Activated T-cell treated with anti-CD3 and anti-CD28 coated beads, Interleukin-2, amount 50 U/mL, for 4 hours (primary cell): ENCODE data around the gene ALDH8A1. TPM values are rescaled to one million over a fixed set of nuclear protein-coding genes. Genes with fewer than 3 reads are reported as not detected.

Experiments used
- ATAC-seq, 2 donors: fragments of 200-7000 bp; cut with Tn5 transposase; one replicate each; pipeline ENCODE4 v1.10.0; 2021
- DNase-seq: peaks from one replicate; pipeline ENCODE4 v3.0.0-alpha.2; 2020
- H3K27me3 Mint-ChIP-seq: one replicate; pipeline ENCODE4 v1.8.0; 2021; ENCODE audit warnings: low read depth, mixed read lengths
- H3K36me3 Mint-ChIP-seq: one replicate; pipeline ENCODE4 v1.8.0; 2022; ENCODE audit warnings: mixed read lengths; ENCODE audit not compliant: insufficient read depth
- H3K4me1 Mint-ChIP-seq: one replicate; pipeline ENCODE4 v1.8.0; 2021; ENCODE audit warnings: low read depth, mixed read lengths
- H3K4me3 Mint-ChIP-seq: one replicate; pipeline ENCODE4 v1.8.0; 2021; ENCODE audit warnings: mild to moderate bottlenecking, moderate library complexity, mixed read lengths
- H3K9me3 Mint-ChIP-seq: one replicate; pipeline ENCODE4 v1.8.0; 2021; ENCODE audit warnings: mixed read lengths
- total RNA-seq, 3 donors: library from RNA; stranded (reverse); gene quantifications; one replicate each; pipeline ENCODE4 v1.2.1, GENCODE V29; 2021

The ALDH8A1 gene
- total RNA-seq, result under 1 TPM in 2 of 3 donors, not detected in 1; 0.25 to 0.29 TPM

- H3K36me3 Mint-ChIP-seq, result no peaks in the 10 kb centered on the region
- DNase-seq (no peak), ATAC-seq (no peak)
- no peaks in the 10 kb centered on the region for H3K27me3 Mint-ChIP-seq
- no peak within 1 kb of the TSS for H3K4me3 Mint-ChIP-seq
- H3K9me3 Mint-ChIP-seq, result no peaks in the 10 kb centered on the region
- no peaks in the 10 kb centered on the region for H3K4me1 Mint-ChIP-seq
Measured at GRCh38 chr6:134949927-134950326, at the start of gene ALDH8A1. Gene ALDH8A1 (minus strand): TSS chr6:134950101. CDS start chr6:134950053, 48 bp downstream.

- H3K9me3 Mint-ChIP-seq, result no peaks in the 10 kb centered on the region
Measured at GRCh38 chr6:134999107-134999506, 49.2 kb upstream of the ALDH8A1 start.

GRCh38 chr6:134997133-134997995, 47.5 kb upstream of the ALDH8A1 start:
- ATAC-seq (no peak), DNase-seq (no peak)
- Mint-ChIP-seq H3K9me3 (no peaks in the 10 kb centered on the region), H3K4me1 (peaks cover 10% of the 10 kb centered on the region), H3K36me3 (peaks cover 21% of the 10 kb centered on the region), H3K27me3 (no peaks in the 10 kb centered on the region), H3K4me3 (no peak overlapping the region)

More at GRCh38 chr6:134999107-134999506, 49.2 kb upstream of the ALDH8A1 start:
- Mint-ChIP-seq H3K4me3 (no peak overlapping the region), H3K4me1 (peaks cover 15% of the 10 kb centered on the region), H3K36me3 (peaks cover 19% of the 10 kb centered on the region), H3K27me3 (no peaks in the 10 kb centered on the region)
- DNase-seq (no peak), ATAC-seq (no peak)

- H3K9me3 Mint-ChIP-seq, result no peaks in the 10 kb centered on the region
- no peak overlapping the region for H3K4me3 Mint-ChIP-seq
- H3K27me3 Mint-ChIP-seq, result no peaks in the 10 kb centered on the region
- H3K4me1 Mint-ChIP-seq, result peaks cover 9% of the 10 kb centered on the region
- no peak for DNase-seq
- H3K36me3 Mint-ChIP-seq, result peaks cover 25% of the 10 kb centered on the region
- no peak for ATAC-seq
Measured at GRCh38 chr6:134995536-134995935, 45.6 kb upstream of the ALDH8A1 start.

- peaks cover 9% of the 10 kb centered on the region for H3K4me1 Mint-ChIP-seq
- ATAC-seq (no peak), DNase-seq (no peak)
- no peaks in the 10 kb centered on the region for H3K27me3 Mint-ChIP-seq
- H3K9me3 Mint-ChIP-seq, result no peaks in the 10 kb centered on the region
- peaks cover 28% of the 10 kb centered on the region for H3K36me3 Mint-ChIP-seq
- no peak overlapping the region for H3K4me3 Mint-ChIP-seq
Measured at GRCh38 chr6:134994431-134994830, 44.5 kb upstream of the ALDH8A1 start.

GRCh38 chr6:134992155-134992554, 42.3 kb upstream of the ALDH8A1 start:
- no peak for ATAC-seq

GRCh38 chr6:134990262-134990661, 40.4 kb upstream of the ALDH8A1 start:
- Mint-ChIP-seq H3K4me1 (no peaks in the 10 kb centered on the region), H3K27me3 (no peaks in the 10 kb centered on the region), H3K36me3 (peaks cover 18% of the 10 kb centered on the region), H3K9me3 (no peaks in the 10 kb centered on the region), H3K4me3 (no peak overlapping the region)
- ATAC-seq, result no peak
- DNase-seq, result no peak

More at GRCh38 chr6:134992155-134992554, 42.3 kb upstream of the ALDH8A1 start:
- H3K9me3 Mint-ChIP-seq, result no peaks in the 10 kb centered on the region
- H3K4me3 Mint-ChIP-seq, result no peak overlapping the region
- H3K27me3 Mint-ChIP-seq, result no peaks in the 10 kb centered on the region
- H3K4me1 Mint-ChIP-seq, result peaks cover 2% of the 10 kb centered on the region
- peaks cover 28% of the 10 kb centered on the region for H3K36me3 Mint-ChIP-seq
- no peak for DNase-seq

- DNase-seq, result no peak
- H3K9me3 Mint-ChIP-seq, result no peaks in the 10 kb centered on the region
- no peak overlapping the region for H3K4me3 Mint-ChIP-seq
- peaks cover 31% of the 10 kb centered on the region for H3K4me1 Mint-ChIP-seq
- H3K36me3 Mint-ChIP-seq, result peaks cover 41% of the 10 kb centered on the region
- H3K27me3 Mint-ChIP-seq, result no peaks in the 10 kb centered on the region
- no peak for ATAC-seq
Measured at GRCh38 chr6:134984821-134985220, 34.9 kb upstream of the ALDH8A1 start.

- ATAC-seq (no peak), DNase-seq (no peak)
- peaks cover 40% of the 10 kb centered on the region for H3K4me1 Mint-ChIP-seq
- H3K4me3 Mint-ChIP-seq, result no peak overlapping the region
- peaks cover 44% of the 10 kb centered on the region for H3K36me3 Mint-ChIP-seq
- H3K27me3 Mint-ChIP-seq, result no peaks in the 10 kb centered on the region
- H3K9me3 Mint-ChIP-seq, result no peaks in the 10 kb centered on the region
Measured at GRCh38 chr6:134983823-134984222, 33.9 kb upstream of the ALDH8A1 start.

GRCh38 chr6:134982161-134982560, 32.3 kb upstream of the ALDH8A1 start:
- ATAC-seq (no peak), DNase-seq (no peak)
- Mint-ChIP-seq H3K4me3 (no peak overlapping the region), H3K27me3 (no peaks in the 10 kb centered on the region), H3K4me1 (peaks cover 44% of the 10 kb centered on the region), H3K9me3 (no peaks in the 10 kb centered on the region), H3K36me3 (peaks cover 42% of the 10 kb centered on the region)

- Mint-ChIP-seq H3K4me1 (peaks cover 44% of the 10 kb centered on the region), H3K36me3 (peaks cover 50% of the 10 kb centered on the region), H3K9me3 (no peaks in the 10 kb centered on the region), H3K4me3 (no peak overlapping the region), H3K27me3 (no peaks in the 10 kb centered on the region)
- peak; percentile 75 to 81 for ATAC-seq
- DNase-seq, result no peak
Measured at GRCh38 chr6:134980846-134981245, 30.9 kb upstream of the ALDH8A1 start.

GRCh38 chr6:134979142-134979541, 29.2 kb upstream of the ALDH8A1 start:
- H3K4me3 Mint-ChIP-seq, result peak overlapping the region; percentile 0
- ATAC-seq (peak; percentile 85 to 86), DNase-seq (no peak)
- peaks cover 60% of the 10 kb centered on the region for H3K36me3 Mint-ChIP-seq
- H3K27me3 Mint-ChIP-seq, result no peaks in the 10 kb centered on the region
- peaks cover 41% of the 10 kb centered on the region for H3K4me1 Mint-ChIP-seq
- no peaks in the 10 kb centered on the region for H3K9me3 Mint-ChIP-seq

GRCh38 chr6:134974370-134974769, 24.5 kb upstream of the ALDH8A1 start:
- no peak overlapping the region for H3K4me3 Mint-ChIP-seq
- no peak for ATAC-seq
- H3K36me3 Mint-ChIP-seq, result peaks cover 56% of the 10 kb centered on the region
- no peak for DNase-seq
- H3K4me1 Mint-ChIP-seq, result peaks cover 10% of the 10 kb centered on the region
- H3K27me3 Mint-ChIP-seq, result no peaks in the 10 kb centered on the region
- H3K9me3 Mint-ChIP-seq, result no peaks in the 10 kb centered on the region

GRCh38 chr6:134967711-134968110, 17.8 kb upstream of the ALDH8A1 start:
- Mint-ChIP-seq H3K4me3 (no peak overlapping the region), H3K36me3 (peaks cover 57% of the 10 kb centered on the region), H3K4me1 (no peaks in the 10 kb centered on the region), H3K9me3 (no peaks in the 10 kb centered on the region), H3K27me3 (no peaks in the 10 kb centered on the region)
- ATAC-seq, result no peak
- no peak for DNase-seq
